ENCODE measurements around the gene UPF3A.

DNA sequence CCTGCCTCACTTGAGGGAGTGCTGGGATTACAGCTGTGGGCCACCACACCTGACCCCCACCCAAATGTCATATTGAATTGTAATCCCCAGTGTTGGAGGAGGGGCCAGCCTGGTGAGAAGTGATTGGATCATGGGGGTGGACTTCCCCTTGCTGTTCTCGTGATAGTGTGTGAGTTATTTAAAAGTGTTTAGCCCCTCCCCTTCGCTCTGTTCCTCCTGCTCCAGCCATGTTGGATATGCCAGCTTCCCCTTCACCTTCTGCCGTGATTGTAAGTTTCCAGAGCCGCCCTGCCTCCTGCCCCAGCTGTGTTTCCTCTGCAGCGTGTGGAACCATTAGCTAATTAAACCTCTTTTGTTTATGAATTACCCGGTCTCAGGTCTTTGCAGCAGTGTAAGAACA lies 46.6 kb downstream of the UPF3A start:
- TF ChIP-seq, protein P1, sequence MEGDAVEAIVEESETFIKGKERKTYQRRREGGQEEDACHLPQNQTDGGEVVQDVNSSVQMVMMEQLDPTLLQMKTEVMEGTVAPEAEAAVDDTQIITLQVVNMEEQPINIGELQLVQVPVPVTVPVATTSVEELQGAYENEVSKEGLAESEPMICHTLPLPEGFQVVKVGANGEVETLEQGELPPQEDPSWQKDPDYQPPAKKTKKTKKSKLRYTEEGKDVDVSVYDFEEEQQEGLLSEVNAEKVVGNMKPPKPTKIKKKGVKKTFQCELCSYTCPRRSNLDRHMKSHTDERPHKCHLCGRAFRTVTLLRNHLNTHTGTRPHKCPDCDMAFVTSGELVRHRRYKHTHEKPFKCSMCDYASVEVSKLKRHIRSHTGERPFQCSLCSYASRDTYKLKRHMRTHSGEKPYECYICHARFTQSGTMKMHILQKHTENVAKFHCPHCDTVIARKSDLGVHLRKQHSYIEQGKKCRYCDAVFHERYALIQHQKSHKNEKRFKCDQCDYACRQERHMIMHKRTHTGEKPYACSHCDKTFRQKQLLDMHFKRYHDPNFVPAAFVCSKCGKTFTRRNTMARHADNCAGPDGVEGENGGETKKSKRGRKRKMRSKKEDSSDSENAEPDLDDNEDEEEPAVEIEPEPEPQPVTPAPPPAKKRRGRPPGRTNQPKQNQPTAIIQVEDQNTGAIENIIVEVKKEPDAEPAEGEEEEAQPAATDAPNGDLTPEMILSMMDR (conservative IDR thresholded peaks at IDR 0.05 in 1 of 2, IDR thresholded peaks at IDR 0.05 in 1 of 2; ENCODE audit: extremely low read depth in 1 of 2, insufficient read depth in 1 of 2, low read depth in 1 of 2, low read length in 2 of 2) = no peak
- TF ChIP-seq EZH2 (IDR thresholded peaks at IDR 0.05; ENCODE audit: borderline replicate concordance, low read length) = no peak

All from mammary epithelial cell (primary cell).